Activated CD4-positive, alpha-beta memory T cell treated with anti-CD3 and anti-CD28 coated beads, Interleukin-2, amount 10 ng/mL, durations not matched to agents 7 days and 5 days (primary cell): Measurements from ENCODE around the gene SEC16A. TPM values are rescaled to one million over a fixed set of nuclear protein-coding genes. Genes with fewer than 3 reads are reported as not detected.

ENCODE experiments used
- CTCF ChIA-PET: fragments of 350-600 bp; sonication (Branson Sonifier 250); formaldehyde crosslinking; loops from one replicate; lab custom pipeline; 2021; ENCODE audit warnings: antibody characterized with exemption, inconsistent platforms; lab: Charles Lee
- POLR2A ChIA-PET: fragments of 350-600 bp; sonication (Branson Sonifier 250); formaldehyde crosslinking; loops from one replicate; lab custom pipeline; 2021; ENCODE audit warnings: antibody characterized with exemption; lab: Charles Lee
- DNase-seq: peaks from one replicate; pipeline ENCODE4 v3.0.0-alpha.2; 2020
- H3K27ac Mint-ChIP-seq: one replicate; pipeline ENCODE4 v1.8.0; 2021; ENCODE audit warnings: mild to moderate bottlenecking, mixed read lengths
- H3K27me3 Mint-ChIP-seq: one replicate; pipeline ENCODE4 v1.8.0; 2021; ENCODE audit warnings: mixed read lengths
- H3K36me3 Mint-ChIP-seq: one replicate; pipeline ENCODE4 v1.8.0; 2021; ENCODE audit warnings: low read depth, mixed read lengths
- H3K4me1 Mint-ChIP-seq: one replicate; pipeline ENCODE4 v1.8.0; 2021; ENCODE audit warnings: mixed read lengths
- H3K4me3 Mint-ChIP-seq: one replicate; pipeline ENCODE4 v1.8.0; 2021; ENCODE audit warnings: mild to moderate bottlenecking, mixed read lengths
- H3K9me3 Mint-ChIP-seq: one replicate; pipeline ENCODE4 v1.8.0; 2021; ENCODE audit warnings: mixed read lengths
- total RNA-seq, 2 experiments: library from RNA; stranded (reverse); gene quantifications; one replicate each; pipeline ENCODE4 v1.2.3, GENCODE V29; 2021

The SEC16A gene
- total RNA-seq, 2 experiments from 2014 or later, result 56.1 to 61.0 TPM

DNA sequence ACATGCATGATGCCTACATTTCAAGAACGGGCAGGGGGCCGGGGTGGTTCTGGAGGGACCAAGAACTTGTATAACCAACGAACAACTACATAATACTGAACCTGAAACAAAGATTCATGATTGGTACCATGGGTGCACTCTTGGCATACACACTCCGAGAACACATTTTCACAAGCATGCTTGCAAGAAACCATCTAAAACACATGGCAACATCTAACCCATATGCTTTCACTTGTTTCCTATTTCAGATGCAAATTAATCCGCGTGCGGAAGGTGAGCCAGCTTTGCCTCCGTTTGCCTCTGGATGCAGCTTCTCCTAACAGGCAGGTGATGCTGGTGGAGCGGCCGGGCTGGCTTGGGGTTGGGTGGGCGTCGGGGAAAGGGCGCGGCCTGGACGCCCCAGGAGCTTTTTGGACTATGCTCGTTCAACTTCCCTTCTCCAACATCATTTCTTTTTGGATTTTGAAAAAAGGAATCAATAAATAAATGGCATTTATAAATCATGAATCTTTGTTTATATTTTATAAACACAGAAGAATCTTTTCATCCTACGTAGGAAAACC lies 12.5 kb upstream of the SEC16A start:
- CTCF ChIA-PET, result interaction anchor here (1.1 kb wide), 1 partner anchor 136 kb away, joined by 4 read pairs; no protein-coding TSS in a partner anchor
- H3K27ac Mint-ChIP-seq, result no peak overlapping the region
- H3K4me3 Mint-ChIP-seq, result no peak overlapping the region
- POLR2A ChIA-PET, result no interaction called here
- no peaks in the 10 kb centered on the region for H3K9me3 Mint-ChIP-seq
- DNase-seq, result no peak
- H3K4me1 Mint-ChIP-seq, result no peaks in the 10 kb centered on the region
- H3K27me3 Mint-ChIP-seq, result no peaks in the 10 kb centered on the region
- peaks cover 17% of the 10 kb centered on the region for H3K36me3 Mint-ChIP-seq

DNA sequence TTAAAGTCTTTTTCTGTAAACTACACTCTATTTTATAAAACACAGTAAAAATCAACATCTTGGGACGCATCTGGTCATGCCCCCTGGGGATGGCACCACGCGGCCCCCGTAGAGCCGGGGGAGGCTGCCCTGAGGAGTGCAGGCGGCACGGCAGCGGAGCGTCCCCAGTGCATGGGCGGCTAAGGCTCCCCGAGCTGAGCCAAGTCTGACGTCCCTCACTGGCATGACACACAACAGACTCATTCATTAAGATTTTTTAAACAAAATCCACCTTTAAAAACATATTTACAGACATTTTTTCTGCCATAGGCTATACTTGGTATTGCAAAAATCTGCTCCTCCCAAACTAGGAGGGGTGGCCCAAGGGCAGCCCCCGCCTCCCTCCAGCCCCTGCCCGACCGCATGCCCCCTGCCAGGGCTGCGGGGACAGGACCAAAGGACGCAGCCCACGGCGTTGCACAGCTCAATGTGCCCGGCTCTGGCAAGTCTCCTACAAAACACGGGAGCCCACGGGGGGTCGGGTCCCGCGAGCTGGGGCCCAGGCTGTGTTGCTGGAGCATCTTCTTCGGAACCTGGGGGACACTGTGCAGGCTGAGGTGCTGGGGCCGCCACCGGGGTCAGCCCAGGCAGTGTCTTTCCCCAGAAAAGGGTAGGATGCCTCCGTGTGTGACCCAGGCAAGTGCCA lies 11.8 kb upstream of the SEC16A start:
- Mint-ChIP-seq H3K27me3 (no peaks in the 10 kb centered on the region), H3K4me3 (no peak overlapping the region), H3K4me1 (no peaks in the 10 kb centered on the region), H3K9me3 (no peaks in the 10 kb centered on the region), H3K36me3 (peaks cover 15% of the 10 kb centered on the region), H3K27ac (no peak overlapping the region)
- no peak for DNase-seq
- POLR2A ChIA-PET, result no interaction called here
- CTCF ChIA-PET, result no interaction called here

DNA sequence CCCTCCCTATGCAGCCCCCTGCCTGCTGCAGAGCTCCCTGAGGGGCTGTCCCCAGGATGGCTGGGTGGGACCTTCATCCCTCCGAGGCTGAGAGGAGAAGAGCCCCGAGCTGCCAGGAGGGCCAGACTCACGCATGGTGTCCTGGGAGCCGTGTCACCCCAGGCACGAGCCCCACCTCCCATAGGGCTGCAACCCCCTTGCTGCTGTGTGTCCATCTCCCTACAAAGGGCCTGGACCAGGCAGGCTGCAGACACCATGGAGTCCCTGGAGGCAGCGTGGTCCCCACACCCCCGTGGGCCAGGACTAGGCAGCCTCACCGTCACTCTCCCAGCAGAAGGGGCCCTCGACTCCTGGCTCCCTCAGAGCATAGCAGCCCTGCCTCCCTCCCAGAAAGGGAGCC lies 11.2 kb upstream of the SEC16A start:
- Mint-ChIP-seq H3K36me3 (peaks cover 14% of the 10 kb centered on the region), H3K27me3 (no peaks in the 10 kb centered on the region), H3K9me3 (no peaks in the 10 kb centered on the region), H3K4me1 (no peaks in the 10 kb centered on the region), H3K27ac (no peak overlapping the region), H3K4me3 (no peak overlapping the region)
- ChIA-PET CTCF (no interaction called here), POLR2A (interaction anchor here (0.9 kb wide), 1 partner anchor 45 kb away, joined by 4 read pairs; no protein-coding TSS in a partner anchor)
- no peak for DNase-seq

DNA sequence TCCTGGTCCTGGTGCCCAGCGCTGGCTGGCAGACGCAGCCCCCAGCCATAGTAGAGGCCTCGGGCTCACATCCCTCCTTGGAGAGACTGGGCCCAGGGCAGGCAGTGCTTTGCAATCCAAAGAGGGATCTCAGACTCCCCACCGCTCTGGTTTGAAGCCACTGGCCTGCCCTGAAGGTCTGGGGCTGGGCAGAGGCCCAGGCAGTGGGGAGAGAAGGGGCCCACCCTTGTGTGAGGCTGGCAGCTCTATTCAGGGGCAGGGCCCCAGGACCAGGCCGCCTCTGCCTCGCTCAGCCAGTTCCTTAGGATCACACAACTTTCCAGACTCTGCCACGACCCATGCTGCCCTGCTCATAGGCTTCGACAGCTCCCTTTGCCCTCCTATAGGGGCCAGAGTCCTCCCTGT lies 10.7 kb upstream of the SEC16A start:
- H3K4me1 Mint-ChIP-seq, result no peaks in the 10 kb centered on the region
- H3K27me3 Mint-ChIP-seq, result no peaks in the 10 kb centered on the region
- no peak overlapping the region for H3K4me3 Mint-ChIP-seq
- H3K9me3 Mint-ChIP-seq, result no peaks in the 10 kb centered on the region
- POLR2A ChIA-PET, result interaction anchor here (0.9 kb wide), 1 partner anchor 45 kb away, joined by 4 read pairs; no protein-coding TSS in a partner anchor
- CTCF ChIA-PET, result no interaction called here
- no peak for DNase-seq
- H3K36me3 Mint-ChIP-seq, result peaks cover 9% of the 10 kb centered on the region
- H3K27ac Mint-ChIP-seq, result no peak overlapping the region

DNA sequence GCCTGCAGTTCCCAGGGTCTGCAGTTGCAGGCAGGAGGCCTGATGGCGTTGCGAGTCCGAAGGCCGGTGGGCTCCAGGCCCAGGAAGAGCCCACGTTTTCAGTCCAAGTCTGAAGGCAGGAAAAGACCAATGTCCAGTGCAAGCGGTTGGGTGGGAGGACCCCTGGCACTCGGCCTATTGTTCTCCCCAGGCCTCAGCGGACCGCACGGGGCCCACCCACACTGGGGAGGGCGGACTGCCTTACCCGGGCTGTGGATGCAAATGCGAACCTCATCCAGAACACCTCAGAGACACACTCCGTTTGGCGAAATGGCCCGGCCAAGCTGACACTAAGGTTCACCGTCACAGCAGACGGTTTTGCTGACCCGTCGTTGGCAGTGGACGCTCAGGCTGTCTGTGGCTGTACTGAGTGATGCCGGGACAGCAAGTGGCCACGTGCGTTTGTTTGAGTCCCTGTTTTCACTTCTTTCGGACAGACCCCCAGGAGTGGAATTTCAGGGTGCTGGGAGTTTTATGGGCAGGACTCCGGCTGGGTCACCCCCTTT lies 10.2 kb upstream of the SEC16A start:
- H3K9me3 Mint-ChIP-seq, result no peaks in the 10 kb centered on the region
- no peak overlapping the region for H3K4me3 Mint-ChIP-seq
- ChIA-PET CTCF (no interaction called here), POLR2A (interaction anchor here (0.9 kb wide), 1 partner anchor 46 kb away, joined by 4 read pairs; no protein-coding TSS in a partner anchor)
- H3K27ac Mint-ChIP-seq, result no peak overlapping the region
- no peaks in the 10 kb centered on the region for H3K27me3 Mint-ChIP-seq
- H3K4me1 Mint-ChIP-seq, result no peaks in the 10 kb centered on the region
- H3K36me3 Mint-ChIP-seq, result peaks cover 7% of the 10 kb centered on the region
- no peak for DNase-seq

DNA sequence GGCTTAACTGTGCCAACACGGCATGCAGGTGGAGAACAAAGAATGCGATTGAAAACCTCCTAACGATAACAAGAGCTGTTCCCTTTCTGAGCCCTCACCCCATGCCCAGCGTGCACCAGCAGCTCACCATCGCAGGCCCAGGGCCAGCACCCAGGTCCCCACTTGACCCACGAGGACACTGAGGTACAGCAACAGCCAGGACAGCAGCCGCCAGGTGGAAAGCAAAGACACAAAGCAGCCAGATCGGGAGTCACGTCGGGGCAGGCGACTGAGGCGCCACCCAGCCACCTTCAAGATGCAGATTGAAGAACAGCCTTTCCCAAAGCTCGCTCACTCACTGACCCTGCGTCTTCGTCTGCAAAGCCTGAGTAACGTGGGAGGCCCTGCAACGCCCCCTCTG lies 6.9 kb upstream of the SEC16A start:
- Mint-ChIP-seq H3K27ac (no peak overlapping the region), H3K36me3 (no peaks in the 10 kb centered on the region), H3K9me3 (no peaks in the 10 kb centered on the region), H3K4me1 (peaks cover 5% of the 10 kb centered on the region), H3K4me3 (no peak overlapping the region), H3K27me3 (no peaks in the 10 kb centered on the region)
- DNase-seq, result no peak
- CTCF ChIA-PET, result interaction anchor here (0.6 to 6.7 kb wide), 4 partner anchors 50 to 211 kb away, joined by 3 to 34 read pairs (median 4); no protein-coding TSS in a partner anchor
- POLR2A ChIA-PET, result interaction anchor here (0.6 to 1.2 kb wide), 2 partner anchors 49 to 159 kb away, joined by 3 to 4 read pairs; no protein-coding TSS in a partner anchor

DNA sequence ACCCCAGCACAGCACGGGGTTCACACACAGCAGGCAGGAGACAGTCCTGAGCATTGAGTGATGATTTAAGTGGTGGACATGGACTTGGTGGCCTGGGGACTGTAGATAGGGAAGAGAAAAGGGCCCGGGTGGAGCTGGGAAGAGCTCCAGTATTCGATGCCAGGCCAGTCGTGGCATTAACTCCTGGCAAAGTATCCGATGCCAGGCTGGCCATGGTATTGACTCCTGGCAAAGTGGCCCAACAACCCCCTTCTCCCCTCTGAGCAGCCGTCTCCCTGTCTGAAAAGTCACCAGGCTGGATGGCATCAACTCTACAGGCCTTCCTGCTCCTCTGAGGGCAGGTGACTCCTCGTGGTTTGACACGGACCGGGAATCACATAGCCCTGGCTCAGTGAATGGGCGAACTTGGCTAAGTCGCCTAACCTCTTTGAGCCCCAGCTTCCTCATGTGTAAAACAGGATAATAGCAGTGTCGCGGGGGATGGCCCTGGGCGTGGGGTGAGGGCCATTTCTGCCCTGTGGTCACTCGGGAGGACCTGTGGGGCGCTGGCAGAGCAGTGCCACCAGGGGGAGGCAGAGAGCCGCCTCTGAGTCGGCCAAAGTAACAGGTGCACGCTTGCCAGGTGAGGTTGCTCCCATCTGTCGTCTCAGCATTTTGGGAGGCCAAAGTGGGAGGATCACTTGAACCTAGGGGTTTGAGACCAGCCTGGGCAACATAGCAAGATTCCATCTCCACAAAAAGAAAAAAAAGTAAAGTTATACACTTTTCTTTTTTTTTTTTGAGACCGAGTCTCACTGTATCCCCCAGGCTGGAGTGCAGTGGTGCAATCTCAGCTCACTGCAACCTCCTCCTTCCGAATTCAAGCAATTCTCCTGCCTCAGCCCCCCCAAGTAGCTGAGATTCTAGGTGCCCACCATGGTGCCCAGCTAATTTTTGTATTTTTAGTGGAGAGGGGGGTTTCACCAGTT lies 5.7 kb upstream of the SEC16A start:
- H3K4me3 Mint-ChIP-seq, result no peak overlapping the region
- H3K27me3 Mint-ChIP-seq, result no peaks in the 10 kb centered on the region
- peaks cover 7% of the 10 kb centered on the region for H3K4me1 Mint-ChIP-seq
- no peak overlapping the region for H3K27ac Mint-ChIP-seq
- CTCF ChIA-PET, result interaction anchor here (1.0 to 6.7 kb wide), 9 partner anchors 51 to 155 kb away, joined by 3 to 34 read pairs (median 5); no protein-coding TSS in a partner anchor
- no peaks in the 10 kb centered on the region for H3K36me3 Mint-ChIP-seq
- POLR2A ChIA-PET, result interaction anchor here (1.1 to 1.2 kb wide), 2 partner anchors 50 kb away, joined by 3 to 4 read pairs; no protein-coding TSS in a partner anchor
- no peaks in the 10 kb centered on the region for H3K9me3 Mint-ChIP-seq
- peak; percentile 79 for DNase-seq

DNA sequence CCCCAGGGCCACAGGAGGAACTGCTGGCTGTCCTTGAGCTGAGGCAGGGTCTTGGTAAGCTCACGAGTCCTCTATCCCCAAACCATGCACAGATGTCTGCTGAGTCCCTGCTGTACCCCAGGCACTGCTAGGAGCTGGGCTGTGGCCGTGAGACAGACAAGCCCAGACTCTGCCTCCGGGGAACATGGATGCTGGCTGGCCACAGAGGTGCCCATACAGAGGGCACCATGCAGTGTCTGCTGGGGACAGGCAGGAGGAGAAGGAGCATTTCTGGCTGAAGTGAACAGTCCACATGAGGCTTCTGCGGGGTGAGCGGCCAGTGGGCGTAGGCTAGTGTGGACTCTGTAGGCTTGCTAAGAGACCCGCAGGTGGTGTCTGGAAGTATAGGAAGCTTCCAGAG lies 4.8 kb upstream of the SEC16A start:
- ChIA-PET POLR2A (interaction anchor here (1.1 kb wide), 1 partner anchor 51 kb away, joined by 3 read pairs; no protein-coding TSS in a partner anchor), CTCF (interaction anchor here (1.0 to 6.7 kb wide), 6 partner anchors 52 to 156 kb away, joined by 3 to 34 read pairs (median 15); no protein-coding TSS in a partner anchor)
- no peaks in the 10 kb centered on the region for H3K36me3 Mint-ChIP-seq
- no peaks in the 10 kb centered on the region for H3K27me3 Mint-ChIP-seq
- peaks cover 8% of the 10 kb centered on the region for H3K4me1 Mint-ChIP-seq
- H3K9me3 Mint-ChIP-seq, result no peaks in the 10 kb centered on the region
- no peak overlapping the region for H3K27ac Mint-ChIP-seq
- no peak for DNase-seq
- no peak overlapping the region for H3K4me3 Mint-ChIP-seq

DNA sequence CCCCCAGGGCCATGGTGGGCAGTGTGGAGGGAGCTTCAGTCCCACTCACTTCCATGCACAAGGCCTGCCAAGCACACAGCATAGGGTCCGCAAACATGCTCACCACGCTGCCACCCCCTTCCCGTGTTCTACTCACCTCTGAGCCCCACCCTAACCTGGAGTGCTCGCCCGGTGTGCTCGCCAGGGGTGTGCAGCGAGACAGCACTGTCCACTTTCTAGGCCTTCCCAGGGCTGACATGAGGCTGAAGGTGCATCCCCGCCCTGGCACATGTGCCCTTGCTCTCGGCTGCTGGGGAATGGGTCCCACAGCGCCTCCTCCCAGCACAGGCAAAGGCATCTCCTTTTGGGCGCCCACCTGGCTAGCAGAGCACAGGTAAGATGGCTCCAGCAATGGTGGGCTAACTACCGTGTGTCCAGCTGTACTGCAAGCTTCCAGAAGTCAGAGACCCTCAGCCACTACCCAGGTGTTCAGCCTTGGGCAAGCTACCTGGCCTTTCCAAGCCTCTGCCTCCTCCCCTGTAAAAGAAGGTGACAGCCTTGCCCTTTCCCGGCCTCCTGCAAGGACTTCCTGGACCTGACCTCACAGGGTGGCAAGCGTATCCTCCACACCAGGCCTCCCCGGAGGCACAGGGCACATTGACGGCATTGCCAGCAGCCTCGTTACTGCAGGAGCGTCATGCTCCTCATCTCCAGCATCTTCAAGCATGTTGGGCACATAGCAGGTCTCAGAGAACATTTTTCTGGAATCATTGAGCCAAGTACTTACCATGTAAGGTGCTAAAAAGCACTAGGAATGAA lies 4.2 kb upstream of the SEC16A start:
- POLR2A ChIA-PET, result interaction anchor here (0.7 to 1.3 kb wide), 3 partner anchors 52 to 132 kb away, joined by 3 to 4 read pairs (median 3); no protein-coding TSS in a partner anchor
- H3K27ac Mint-ChIP-seq, result no peak overlapping the region
- DNase-seq, result no peak
- no peaks in the 10 kb centered on the region for H3K9me3 Mint-ChIP-seq
- H3K36me3 Mint-ChIP-seq, result no peaks in the 10 kb centered on the region
- peaks cover 12% of the 10 kb centered on the region for H3K4me1 Mint-ChIP-seq
- H3K27me3 Mint-ChIP-seq, result no peaks in the 10 kb centered on the region
- CTCF ChIA-PET, result interaction anchor here (1.4 to 6.7 kb wide), 5 partner anchors 52 to 145 kb away, joined by 5 to 34 read pairs (median 25); no protein-coding TSS in a partner anchor
- no peak overlapping the region for H3K4me3 Mint-ChIP-seq

DNA sequence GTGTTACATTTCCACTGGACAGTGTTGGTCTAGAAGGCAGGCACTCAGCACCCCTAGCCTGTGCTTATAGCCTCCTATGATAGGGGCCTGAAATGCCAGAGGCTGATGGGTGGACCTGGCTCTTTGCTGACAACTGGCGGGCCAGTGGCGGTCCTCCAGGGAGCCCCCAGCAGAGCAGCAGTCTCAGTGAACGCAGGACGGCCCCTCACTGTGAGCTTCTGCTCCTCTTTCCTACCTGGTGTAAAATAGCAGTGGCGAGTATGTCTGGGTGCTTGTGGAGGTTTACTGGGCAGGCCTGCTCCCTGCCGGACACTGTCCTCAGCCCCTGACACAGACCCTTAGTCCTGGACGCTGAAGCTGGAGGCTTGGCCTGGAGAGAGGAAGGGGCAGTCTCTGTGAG lies 3.3 kb upstream of the SEC16A start:
- POLR2A ChIA-PET, result interaction anchor here (0.7 to 1.3 kb wide), 2 partner anchors 53 to 133 kb away, joined by 3 to 4 read pairs; no protein-coding TSS in a partner anchor
- no peak for DNase-seq
- H3K36me3 Mint-ChIP-seq, result no peaks in the 10 kb centered on the region
- no peak overlapping the region for H3K27ac Mint-ChIP-seq
- H3K9me3 Mint-ChIP-seq, result no peaks in the 10 kb centered on the region
- no peaks in the 10 kb centered on the region for H3K27me3 Mint-ChIP-seq
- CTCF ChIA-PET, result interaction anchor here (0.8 to 6.7 kb wide), 7 partner anchors 53 to 207 kb away, joined by 3 to 34 read pairs (median 7); no protein-coding TSS in a partner anchor
- no peak overlapping the region for H3K4me3 Mint-ChIP-seq
- peaks cover 21% of the 10 kb centered on the region for H3K4me1 Mint-ChIP-seq
